Upper lobe of left lung (tissue), 4 donors: ENCODE results near the gene SLC16A11.
"Not testable (repeated sequence)": the region's sequence is repeated elsewhere in the genome, so short reads cannot be mapped to it uniquely, and the experiment has no call there.

ENCODE experiments used
- CTCF ChIP-seq, 6 experiments: fragments of 450-650 bp in 4 of 6; fragments of 200-600 bp in 2 of 6; sonication (generic) in 2 of 6; IDR thresholded peaks; one replicate each; pipeline ENCODE4 v1.5.1; 2016 to 2019; ENCODE audit warnings: antibody characterized with exemption in 6 of 6
- POLR2A ChIP-seq, 4 donors: fragments of 450-650 bp; IDR thresholded peaks; one replicate each; pipeline ENCODE4 v1.5.1; 2016 to 2017; ENCODE audit warnings: antibody characterized with exemption in 4 of 4, mild to moderate bottlenecking in 2 of 4
- POLR2AphosphoS5 ChIP-seq, 2 donors: sonication (generic); formaldehyde crosslinking; IDR thresholded peaks; one replicate each; pipeline ENCODE4 v1.5.1; 2017; ENCODE audit warnings: antibody characterized with exemption in 2 of 2

- not testable (repeated sequence) for TF ChIP-seq CTCF, POLR2AphosphoS5, POLR2A (IDR thresholded peaks at IDR 0.05)
These were observed 45.7 kb upstream of the SLC16A11 start for GRCh38 chr17:7089570-7089969.
